IPS-NIHi7 (cell line): Measurements from ENCODE around the gene KCNT2.
A peak's percentile ranks its signal among the peaks of the same experiment; 100 is the strongest.

Experiments
- DNase-seq: peaks from one replicate; pipeline ENCODE4 v3.0.0; 2012; ENCODE audit warnings: mixed read lengths; ENCODE audit errors: extremely low spot score

Gene KCNT2

DNA sequence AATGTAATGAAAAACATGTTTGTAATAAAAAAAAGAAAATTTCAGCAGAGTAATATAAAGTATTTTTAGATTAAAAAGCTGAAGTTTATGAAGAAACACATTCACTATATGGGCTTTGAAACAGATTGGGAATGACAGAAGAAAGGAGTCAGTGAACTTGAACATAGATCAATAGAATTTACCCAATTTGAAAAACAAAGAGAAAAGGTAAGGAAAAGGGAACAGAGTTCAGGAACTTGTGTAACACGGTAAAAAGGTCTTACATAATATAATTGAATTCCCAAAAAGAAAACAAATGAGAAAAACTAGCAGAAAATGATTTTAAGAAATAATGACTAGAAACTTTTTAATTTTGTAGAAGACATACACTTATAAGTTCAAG is 206.8 kb downstream of the KCNT2 start:
- DNase-seq, result no peak

DNA sequence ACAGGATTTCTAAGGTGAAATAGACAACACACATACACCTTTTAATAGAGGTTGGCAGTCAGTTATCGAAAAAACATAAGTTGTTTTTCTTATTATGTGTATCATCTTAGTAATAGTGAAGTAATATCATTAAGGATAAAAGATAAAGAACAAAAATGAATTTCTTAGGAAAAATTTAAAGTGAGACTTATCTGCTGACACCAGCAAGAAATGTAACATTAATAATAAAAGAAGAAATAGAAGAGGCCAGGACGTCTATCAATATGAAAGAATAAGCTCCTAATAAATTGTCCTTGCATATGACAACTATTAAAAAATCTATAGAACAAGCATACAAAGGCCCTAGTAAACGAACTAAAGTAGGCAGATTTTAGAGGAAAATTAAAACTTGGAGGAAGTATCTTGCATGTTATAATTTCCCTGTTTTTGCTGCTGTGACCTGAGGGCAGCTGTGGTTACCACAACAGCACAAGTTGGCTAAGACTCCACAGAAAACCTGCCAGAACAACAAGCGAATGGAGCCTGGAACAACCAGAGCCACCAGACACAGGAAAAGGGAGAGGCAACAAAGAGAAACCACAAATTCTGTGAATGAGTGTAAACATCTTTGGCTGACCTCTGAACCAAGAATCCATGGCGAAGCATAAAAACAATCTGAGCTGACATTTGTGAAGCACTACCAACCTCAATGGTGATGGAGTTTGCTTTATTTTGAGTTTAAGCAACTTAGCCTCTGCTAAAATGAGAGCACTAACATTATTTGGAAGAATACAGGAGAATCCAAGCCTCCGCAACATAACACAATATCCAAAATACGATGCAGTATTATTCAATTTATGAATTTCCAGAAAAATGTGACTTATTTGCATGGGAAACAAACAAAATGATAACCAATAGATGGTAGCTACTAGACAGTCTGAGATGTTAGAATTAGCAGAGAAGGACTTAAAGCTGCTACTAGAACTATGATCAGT is 207.5 kb downstream of the KCNT2 start:
- DNase-seq, result peak; percentile 13

DNA sequence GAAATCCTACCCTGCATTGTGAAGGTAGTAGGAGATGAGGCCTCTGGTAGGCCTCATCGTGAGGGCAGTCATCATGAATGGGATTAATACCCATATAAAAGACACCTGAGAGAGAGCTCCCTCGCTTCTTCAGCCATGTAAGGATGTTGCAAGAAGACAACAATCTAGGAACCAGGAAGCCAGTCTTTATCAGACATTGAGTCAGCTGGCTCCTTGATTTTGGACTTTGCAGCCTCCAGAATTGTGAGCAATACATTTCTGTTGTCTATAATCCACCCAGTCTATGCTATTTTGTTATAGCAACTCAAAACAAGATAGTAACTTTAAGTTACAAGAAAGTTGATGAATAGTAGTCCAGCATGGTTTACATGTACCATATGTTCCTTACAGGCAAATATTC is 208.5 kb downstream of the KCNT2 start:
- no peak for DNase-seq

DNA sequence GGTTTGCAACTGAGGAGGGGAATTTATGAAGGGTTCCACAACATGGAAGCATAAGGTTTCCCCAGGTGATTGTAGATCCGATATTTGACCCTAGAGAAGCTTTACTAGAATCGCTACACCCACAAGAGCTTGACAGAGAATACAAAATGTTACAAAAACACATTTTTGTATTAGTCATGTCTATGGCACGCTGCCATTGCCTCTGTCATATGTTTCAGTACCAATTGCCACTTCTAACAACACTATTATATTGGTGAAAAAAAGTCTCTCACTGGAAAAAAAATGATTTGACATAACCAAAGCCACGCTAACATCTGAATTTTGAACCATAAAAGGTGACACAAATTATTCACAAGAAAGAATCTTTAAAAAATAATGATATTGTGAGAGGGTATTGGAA is 214.5 kb downstream of the KCNT2 start:
- no peak for DNase-seq

DNA sequence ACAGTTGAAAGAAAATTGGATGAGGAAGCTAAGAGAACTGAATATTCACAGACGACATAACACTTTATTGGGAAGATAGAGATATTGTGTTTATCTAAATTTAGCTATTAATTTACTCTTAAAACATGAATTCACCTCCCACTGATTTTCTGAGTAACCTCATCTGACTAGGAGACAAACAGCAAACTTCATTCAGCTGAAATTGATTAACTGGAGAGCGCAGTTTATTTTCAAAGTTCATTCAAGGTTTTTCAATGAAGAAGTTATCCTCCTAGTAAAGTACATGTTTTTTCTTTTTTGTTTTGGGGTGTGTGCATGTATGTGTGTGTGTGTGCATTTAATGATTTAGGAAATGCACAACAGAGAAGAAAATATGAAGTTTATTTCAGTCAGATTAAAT is 215.0 kb downstream of the KCNT2 start:
- no peak for DNase-seq

DNA sequence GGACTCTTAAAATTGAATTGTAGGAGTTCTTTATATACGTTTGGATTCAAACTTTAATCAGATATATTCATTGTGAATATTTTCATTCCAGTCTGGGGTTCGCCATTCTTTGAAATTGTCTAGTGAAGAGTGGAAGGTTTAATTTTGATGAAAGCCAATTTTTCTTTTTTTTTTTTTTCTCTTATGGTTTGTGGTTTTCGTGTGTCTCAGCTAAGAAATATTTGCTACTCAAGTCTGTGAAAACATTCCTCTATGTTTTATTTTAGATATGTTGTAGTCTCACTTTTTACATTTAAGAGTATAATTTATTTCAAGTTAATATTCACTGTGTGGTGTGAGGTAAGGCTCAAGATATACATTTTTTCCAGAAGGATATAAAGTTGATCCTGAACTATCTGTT is 220.5 kb downstream of the KCNT2 start:
- no peak for DNase-seq

DNA sequence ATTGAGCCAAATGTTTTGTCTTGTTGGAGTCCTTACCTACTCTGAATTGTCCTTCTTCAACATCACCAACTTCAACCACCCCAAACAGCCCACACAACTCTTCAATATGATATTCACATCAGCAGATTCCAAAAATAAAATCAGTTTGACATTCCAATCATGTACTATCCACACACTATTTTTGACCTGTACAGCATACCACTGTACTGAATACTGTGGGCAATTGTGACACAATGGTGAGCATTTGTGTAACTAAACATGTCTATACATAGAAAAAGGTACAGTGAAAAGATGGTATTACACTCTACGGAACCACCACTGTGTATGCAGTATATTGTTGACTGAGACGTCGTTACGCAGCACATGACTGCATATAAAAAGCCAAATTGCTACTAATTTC is 223.1 kb downstream of the KCNT2 start:
- no peak for DNase-seq

DNA sequence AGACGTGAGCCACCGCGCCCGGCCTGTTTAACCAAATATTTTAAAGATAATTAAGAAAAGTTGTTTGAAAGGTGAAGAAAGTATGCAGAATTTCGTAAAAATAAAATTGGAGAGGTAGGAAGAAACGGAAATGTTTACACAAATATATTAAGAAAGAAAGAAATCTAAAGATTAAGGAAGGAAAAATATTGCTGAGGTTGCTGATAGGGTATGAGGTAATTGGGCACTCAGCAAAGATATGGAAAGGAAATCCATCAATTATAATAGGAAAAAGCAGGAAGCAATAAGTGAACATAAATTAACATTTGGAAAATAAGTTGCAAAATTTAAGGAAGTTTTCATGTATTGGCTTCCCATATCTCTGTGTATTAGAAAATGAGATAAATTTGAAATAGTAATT is 225.9 kb downstream of the KCNT2 start:
- DNase-seq, result no peak

DNA sequence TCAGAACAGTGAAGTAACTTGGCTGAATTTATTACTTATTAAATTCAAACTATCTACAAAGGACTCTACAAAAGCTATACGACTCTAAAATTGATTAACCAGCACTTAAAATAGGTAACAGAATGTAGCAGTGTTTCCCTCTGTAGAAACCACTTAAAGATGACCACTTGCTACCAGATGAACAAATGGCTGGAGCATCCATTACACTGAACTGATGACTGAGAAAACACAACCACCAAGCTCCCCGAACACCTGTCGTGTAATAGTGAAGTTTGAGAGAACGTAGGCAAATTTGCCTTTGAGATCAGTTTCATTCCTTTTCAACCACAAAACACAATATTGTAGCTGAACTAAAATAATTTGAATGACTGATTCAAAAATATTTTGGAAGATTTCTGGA is 226.7 kb downstream of the KCNT2 start:
- no peak for DNase-seq

DNA sequence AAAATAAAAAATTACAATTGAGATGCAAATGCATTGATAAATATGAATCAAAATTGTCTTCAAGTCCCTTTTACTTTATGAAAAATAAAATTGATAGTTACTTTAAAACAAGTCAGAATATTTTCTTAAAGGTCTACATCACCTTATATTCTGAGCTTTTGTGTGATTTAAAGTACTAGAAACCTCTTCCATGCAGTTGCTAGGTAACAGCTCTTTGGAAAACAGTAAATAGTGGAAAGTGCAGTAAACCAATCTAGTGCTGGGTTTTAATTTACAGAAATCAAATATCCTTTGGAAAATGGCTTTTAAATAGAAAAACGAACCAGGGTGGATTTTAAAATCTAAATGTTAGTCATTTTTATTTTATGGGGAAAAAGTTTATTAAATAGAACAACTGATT is 227.9 kb downstream of the KCNT2 start:
- DNase-seq, result no peak

DNA sequence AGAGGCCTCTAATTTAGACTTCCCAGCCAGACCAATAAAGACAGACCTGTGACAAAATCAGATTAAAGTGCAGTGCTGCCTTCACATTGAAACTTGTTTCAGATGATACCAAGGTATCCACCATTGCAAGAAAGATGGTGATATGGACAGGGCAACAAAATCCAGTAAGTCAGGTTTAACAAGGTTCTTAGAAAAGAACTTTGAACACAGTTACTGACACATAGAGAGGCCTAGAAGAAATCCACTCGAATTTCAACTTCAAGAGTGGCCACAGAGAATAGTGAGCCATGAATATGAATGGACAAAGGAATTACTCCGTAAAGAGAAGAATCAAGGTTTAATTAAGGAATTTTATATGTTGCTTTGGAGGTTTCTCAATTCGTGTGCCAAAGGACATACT is 230.4 kb downstream of the KCNT2 start:
- DNase-seq, result no peak

DNA sequence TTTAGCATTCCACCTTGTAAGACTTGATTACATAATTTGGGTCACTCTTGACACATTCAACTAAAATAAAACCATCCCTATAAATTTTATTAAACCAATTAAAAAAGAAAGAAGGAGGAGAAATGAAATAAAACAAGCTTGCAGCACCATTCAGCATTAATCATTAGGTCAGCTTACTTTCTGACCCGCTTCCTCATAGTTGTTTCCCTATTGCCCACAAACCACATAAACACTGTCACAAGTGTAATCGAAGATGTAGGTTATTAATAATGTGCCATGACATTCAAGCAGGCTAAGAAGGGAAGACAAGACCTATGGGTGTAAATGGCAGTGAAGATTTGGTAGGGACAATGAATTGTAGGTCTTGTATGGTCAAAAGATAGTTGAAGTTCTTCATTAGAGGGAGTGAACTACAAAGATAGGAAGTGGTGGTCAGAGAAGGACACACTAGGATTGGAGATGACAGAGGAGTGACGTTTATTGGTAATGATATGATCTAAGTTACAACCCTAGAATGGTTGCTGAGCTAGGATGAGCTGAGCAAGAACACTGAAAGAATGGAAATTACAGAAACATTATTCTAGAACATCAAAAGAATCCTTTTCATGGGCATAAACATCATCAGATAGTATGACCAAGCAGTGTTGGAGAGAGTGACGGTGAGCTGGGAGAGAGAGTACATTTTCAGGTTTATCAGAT is 231.5 kb downstream of the KCNT2 start:
- DNase-seq, result no peak

DNA sequence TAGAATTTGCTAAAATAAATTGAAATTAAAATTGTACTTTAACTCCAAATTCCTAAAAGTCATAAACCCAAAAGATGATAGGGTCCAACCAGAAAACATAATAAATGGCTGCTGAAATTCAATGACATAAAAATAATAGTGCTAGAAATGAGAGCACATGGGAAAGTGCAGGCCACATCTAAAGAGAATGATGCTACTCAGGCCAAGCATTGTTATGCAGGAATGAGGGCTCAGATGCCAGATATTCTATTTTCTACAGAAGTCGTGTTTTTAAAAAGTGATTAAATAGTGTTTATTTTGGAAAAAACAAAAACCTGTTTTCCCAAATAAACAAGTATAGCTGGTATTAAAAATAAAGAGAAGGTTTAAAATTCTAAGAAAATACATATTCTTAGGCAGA is 234.4 kb downstream of the KCNT2 start:
- DNase-seq, result no peak

DNA sequence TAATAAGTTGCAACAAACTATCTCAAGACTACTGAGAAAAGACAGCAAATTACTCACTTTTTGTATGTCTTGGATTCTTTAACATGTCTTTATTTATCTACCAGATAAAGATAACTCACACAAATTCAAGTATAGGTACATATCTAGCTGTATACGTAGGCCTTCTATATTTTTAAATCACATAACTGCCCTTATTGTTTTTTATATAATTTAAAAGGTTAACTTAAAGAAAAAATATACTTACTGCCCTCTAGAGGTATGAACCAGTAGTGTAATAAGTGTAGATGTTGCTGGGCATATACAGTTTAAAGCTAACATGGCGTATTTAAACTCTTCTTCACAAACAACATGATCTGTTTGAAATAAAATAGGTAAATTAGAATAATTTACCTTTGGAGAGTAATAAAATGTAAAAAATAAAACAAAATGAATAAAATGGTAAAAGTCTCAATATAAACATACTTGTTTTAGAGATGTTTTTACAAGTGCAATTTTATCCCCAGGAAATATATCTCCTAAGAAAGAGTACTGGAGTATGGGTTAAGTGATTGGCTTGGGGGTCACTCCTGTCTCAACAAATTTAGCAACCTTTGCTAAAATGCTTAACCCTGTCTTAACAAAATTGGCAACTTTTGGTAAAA is 235.2 kb downstream of the KCNT2 start:
- DNase-seq, result peak; percentile 10

DNA sequence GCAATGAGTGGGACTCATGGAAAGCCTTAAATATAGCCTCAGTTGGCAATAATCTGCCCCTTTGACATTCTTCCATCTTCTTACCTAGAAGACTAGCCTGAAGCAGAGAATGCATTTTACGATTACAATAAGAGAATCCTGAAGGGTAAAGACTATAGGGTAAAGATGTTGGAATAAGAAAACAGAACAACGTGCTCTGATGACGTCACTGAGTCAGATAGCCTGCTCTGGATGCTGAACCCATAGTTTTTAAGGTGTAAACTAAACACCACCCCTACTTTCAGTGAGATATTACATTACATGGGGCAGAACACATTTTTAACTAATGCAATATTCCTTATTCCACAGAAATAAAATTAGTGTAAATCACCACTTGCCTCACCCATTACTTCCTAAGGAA is 240.4 kb downstream of the KCNT2 start:
- DNase-seq, result no peak

DNA sequence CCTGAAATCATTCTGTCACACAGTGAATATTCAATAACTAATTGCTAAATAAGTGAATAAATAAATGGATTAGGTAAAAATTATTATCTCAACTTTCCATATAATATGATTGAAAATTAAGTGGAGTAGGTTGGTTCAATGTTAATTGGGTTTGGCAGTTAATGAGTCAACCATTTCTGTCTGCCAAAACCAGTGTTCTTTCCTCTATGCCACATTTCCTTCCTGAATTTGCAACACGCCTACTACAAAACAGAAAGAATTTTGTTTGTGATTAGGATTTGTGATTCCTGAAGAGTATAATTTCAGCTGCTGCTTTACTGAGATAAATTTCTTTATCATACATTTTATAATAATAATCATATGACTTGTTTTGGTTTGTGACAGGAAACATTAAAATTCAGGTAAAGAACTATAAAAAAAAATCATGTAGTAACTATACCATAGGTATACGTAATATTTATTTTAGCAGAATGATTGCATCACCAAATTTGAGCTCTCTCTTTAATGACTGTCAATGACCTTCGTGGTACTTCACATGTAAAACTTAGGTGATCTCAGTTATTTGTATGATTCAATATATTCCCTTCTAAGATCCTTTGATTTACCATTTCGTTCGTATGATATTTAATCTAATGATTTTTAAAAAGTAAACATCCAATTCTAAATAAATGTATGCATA is 241.3 kb downstream of the KCNT2 start:
- no peak for DNase-seq

DNA sequence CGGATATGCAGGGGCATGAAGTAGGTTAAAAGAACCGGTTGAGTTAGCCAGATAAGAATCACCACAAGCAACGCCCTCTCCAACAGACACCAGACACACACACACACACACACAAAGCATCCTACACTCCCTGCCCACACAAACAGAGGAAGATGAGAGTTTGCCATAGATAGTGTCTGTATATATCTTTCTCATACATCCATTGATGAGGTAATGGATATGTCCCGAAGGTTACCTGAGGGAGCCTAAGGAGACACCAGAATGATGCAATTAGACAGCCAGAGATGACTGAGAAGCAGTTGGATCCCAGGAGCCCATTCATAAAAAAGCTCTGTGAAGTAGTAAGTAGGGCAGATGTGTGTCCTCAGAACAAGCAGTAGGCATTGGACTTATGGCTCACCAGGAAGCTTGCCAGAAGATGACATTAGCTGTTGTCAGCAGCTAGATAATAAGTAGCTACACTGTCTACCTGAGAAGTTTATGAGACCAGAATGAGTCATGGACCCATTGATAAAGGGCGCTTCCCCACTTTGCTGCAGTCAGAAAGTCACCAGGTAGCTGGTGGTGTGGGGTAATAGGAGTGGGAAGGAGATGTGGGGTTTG is 247.0 kb downstream of the KCNT2 start:
- no peak for DNase-seq

DNA sequence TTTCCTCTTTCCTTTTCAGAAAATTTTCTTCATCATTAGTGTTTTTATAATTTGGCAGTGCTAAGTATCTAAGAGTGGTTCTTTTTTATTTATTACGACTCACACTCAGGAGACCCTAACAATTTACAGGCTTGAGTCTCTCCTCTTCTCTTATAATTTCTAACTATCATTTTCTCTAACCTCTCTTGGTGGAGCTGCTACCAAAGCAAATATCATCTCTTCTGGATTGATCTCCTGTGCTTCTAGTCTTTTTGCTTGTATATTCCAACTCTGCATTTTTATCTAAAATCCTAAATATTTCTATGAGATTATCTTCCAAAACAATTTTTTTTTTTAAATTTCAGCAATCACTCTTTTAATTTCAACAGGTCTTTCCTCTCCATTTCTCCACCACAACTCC is 250.3 kb downstream of the KCNT2 start:
- DNase-seq, result no peak

DNA sequence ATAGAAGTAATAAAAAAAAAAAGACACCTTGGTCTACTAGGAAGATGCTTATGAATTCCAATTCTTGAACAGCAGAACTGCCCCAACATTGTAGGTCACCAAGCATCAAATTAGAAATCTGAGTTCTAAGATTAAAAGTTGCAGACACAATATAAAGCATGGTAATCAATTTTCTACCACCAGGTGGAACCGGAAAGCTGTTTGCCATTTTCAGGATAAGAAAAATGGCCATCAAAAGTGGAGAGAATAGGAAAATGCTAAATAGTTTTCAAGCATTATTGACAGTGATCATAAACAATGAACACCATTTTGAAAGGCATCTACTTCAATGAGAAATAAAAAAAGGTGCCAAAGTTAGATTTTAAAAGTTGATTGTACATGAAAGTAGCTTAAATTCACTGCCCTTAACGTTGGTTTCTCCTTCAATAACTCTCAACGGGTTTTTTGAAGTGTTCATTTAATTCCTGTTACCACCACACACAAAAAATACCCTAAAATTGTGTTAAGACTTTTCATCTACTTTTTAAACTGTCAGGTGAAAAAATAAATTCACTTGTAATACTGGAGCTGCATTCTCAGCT is 252.9 kb downstream of the KCNT2 start:
- DNase-seq, result no peak

DNA sequence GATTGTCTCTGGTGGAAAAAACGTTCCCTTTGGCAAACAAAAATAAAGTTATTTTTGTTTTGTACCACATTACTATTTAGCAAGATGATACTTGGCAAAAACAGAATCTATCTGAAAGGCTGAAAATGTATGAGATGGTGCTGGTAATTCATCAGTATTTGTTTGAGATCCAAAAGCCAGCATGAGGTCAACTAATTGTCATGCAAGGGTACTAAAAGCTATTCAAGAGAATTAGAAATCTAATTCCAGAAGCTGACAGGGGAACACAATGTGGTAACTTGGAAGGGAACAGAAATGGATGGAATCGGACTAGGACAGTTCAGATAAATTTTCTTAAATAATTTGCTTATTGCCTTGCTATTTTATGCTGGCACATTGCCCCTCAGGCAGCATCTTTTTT is 263.8 kb downstream of the KCNT2 start:
- no peak for DNase-seq

DNA sequence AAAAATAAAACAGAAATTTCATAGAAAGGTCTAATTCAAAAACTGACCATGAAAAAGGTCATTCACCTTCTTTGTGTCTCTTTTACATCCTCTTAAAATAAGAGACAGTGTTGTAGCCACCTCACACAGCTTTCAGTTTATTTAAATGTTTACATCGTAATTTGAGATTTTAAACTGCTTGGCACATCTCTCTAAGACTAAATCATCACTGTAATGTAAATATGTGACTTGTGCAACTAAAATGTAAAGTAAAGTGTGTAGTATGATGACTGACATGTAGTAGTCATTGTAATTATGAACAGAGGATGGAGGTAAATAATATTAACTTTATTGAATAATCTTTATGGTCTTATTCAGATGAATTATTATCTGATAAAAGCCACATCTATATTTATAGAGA is 283.9 kb downstream of the KCNT2 start:
- DNase-seq, result no peak
